NCI-H146 treated with DMSO at 0.1 percent for 48 hours (cell line): Measurements from ENCODE around the gene SMYD2.

Source experiments
- DNase-seq: peaks from one replicate; lab custom pipeline; 2025; ENCODE audit not compliant: unreplicated experiment; lab: John Stamatoyannopoulos, UW

Gene SMYD2

DNA sequence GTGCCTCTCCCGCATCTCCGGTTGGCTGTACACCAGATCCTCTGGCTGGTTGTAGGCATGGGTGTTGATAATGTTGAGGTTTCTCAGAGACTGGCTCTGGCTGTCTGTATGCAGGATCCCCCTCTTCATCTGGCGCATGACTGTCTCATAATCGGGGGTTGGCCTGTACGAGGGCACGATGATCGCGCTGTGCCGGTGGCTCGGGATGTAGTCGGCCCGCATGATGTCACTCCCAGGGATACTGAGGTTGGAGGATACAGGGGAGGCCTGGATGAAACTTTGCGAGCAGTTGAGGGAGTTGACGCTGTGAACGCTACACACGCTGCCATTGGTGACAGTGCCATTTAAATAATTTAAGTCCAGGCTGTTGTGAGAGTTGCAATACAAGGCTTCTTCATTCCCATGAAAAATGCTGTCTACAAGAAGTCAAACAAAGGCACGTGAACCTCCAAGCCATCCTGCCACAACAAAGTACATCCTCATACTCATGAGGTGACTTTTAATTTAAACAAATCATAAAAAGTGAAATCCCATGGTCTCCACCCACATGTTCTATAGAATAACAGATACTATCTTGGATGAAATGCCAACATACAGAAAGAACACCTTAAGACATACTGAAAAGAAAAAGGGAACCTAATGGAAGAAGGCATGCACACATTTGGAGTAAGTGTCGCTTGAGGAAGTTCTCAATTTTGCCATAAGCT, 103.6 kb downstream of the SMYD2 start:
- DNase-seq: no peak

DNA sequence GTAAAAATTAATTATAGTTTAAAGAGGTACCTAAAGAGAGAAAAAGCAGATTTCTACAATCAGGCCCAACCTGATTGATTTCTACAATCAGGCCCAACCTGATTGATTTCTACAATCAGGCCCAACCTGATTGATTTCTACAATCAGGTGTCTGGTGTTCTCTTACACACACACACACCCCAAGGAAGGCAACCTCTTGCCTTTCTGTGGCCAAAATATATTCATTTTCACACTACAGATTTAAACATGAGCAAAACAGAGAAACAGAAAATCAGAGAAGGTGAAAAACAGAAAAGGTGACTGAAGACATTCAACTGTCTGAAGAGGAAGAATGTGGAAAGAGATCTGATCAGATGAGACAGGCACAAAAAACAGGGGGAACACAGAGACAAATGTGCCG, 104.5 kb downstream of the SMYD2 start:
- no peak for DNase-seq

DNA sequence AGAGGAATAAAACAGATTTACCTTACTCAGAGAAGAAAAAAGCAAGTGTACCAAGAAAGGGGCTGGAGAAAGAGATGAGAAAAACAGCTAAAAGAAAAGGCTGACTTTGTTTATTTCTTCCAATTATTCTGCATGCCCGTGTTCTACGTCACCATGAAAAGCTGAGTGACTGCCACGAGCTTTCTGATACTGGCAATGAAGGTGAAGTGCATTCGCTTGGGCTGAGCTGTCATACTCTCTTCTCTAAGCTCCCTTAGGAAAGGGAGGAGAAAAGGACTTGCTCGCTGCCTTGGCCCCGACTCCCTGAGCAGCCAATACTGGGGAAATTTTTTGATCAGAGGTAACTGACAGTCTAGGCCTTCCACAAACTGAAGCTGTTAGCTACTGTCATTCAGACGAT, 105.4 kb downstream of the SMYD2 start:
- DNase-seq: no peak
